GM12892 (cell line): ENCODE results near the gene ZNRF1. TPM values are rescaled to one million over a fixed set of nuclear protein-coding genes. Genes with fewer than 3 reads are reported as not detected.

Experiments
- DNase-seq: peaks from one replicate; pipeline ENCODE4 v3.0.0; 2011; ENCODE audit not compliant: insufficient read length
- FAIRE-seq: peaks from 2 replicates; lab custom pipeline; 2011; peaks lifted over from hg19 to GRCh38; lab: Jason Lieb, UNC
- POLR2A ChIP-seq: IDR thresholded peaks from 2 replicates; pipeline ENCODE4 v1.6.1; 2011; ENCODE audit warnings: low read depth, low read length, control low read depth
- POLR2AphosphoS5 ChIP-seq: IDR thresholded peaks from 2 replicates; pipeline ENCODE4 v1.6.1; 2011; ENCODE audit warnings: low read depth, low read length, control low read depth
- TAF1 ChIP-seq: IDR thresholded peaks from 2 replicates; pipeline ENCODE4 v1.6.1; 2011; ENCODE audit warnings: low read depth, mild to moderate bottlenecking, control low read depth, low read length, borderline replicate concordance
- polyA plus RNA-seq: library from polyadenylated mRNA; unstranded; fragments of >200 nt; gene quantifications from one replicate; pipeline ENCODE4 v1.2.1, GENCODE V29; 2012; ENCODE audit warnings: missing spikeins, inconsistent platforms; ENCODE audit not compliant: missing spikeins

The ZNRF1 gene
- polyA plus RNA-seq, result 9.2 TPM

GRCh38 chr16:74998481-74999218 is at the start of gene ZNRF1:
ZNRF1 (plus strand) TSS chr16:74999024; CDS start chr16:74999672, 648 bp downstream.
- TF ChIP-seq POLR2A (peak; percentile 70; the same call in 1 of the 2 replicates), POLR2AphosphoS5 (no peak)
- peak; percentile 84 for DNase-seq
- FAIRE-seq, result peak; percentile 94

DNA sequence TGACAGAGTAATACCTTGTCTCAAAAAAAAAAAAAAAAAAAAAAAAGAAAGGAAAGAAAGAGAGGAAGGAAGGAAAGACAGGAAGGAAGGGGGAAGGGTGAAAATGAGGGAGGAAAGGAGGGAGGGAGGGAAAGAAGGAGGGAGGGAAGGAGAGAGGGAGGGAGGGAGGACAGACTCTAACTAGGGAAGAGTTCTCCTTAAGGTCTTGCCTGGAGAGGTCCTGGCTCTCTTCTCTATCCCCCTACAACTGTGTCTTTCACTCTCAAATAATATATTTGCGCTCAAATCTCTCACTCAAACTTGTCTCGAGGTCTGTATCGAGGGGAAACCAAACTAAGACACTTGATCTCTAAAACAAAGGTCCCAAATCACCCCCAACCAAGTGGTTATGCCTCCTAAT is 49.5 kb upstream of the ZNRF1 start:
- DNase-seq (no peak), FAIRE-seq (no peak)
- TF ChIP-seq POLR2AphosphoS5, result no peak
- no peak for TF ChIP-seq POLR2A
- TF ChIP-seq TAF1, result no peak

GRCh38 chr16:74950511-74950910 is 48.3 kb upstream of the ZNRF1 start:
- DNase-seq (no peak), FAIRE-seq (no peak)
- TF ChIP-seq POLR2AphosphoS5, result no peak
- no peak for TF ChIP-seq POLR2A
- no peak for TF ChIP-seq TAF1

DNA sequence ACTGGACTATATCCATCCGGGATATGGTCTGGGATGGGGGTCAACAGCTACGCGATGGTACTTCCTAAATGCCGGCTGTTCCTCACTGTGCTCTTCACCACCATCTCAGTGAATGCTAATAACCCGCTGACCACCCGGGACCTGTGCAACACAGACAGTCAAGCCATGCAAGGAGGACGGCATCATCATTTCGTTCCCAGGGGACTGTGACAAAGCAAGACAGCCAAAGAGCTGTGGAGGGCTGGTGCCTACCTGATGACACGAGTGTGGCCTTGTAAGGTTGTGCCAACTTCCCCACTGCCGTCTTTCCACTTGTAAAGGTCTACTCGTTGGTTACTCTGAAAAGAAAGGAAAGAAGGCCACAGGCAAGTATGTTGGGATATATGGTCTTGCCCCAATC is 47.6 kb upstream of the ZNRF1 start:
- TF ChIP-seq POLR2A (no peak), TAF1 (no peak), POLR2AphosphoS5 (no peak)
- FAIRE-seq (no peak), DNase-seq (no peak)

- TF ChIP-seq POLR2A (no peak), TAF1 (no peak), POLR2AphosphoS5 (no peak)
- DNase-seq, result no peak
- FAIRE-seq, result no peak
These were observed 47.1 kb upstream of the ZNRF1 start for GRCh38 chr16:74951681-74952080.

GRCh38 chr16:74954763-74955162 is 44.1 kb upstream of the ZNRF1 start:
- no peak for TF ChIP-seq POLR2AphosphoS5
- TF ChIP-seq POLR2A, result no peak
- TF ChIP-seq TAF1, result no peak
- DNase-seq, result no peak
- FAIRE-seq, result no peak

GRCh38 chr16:74973304-74973703 is 25.5 kb upstream of the ZNRF1 start:
- FAIRE-seq (no peak), DNase-seq (no peak)
- TF ChIP-seq POLR2AphosphoS5, result no peak
- no peak for TF ChIP-seq POLR2A
- TF ChIP-seq TAF1, result no peak

- no peak for DNase-seq
- no peak for TF ChIP-seq POLR2AphosphoS5
- TF ChIP-seq TAF1, result no peak
- TF ChIP-seq POLR2A, result no peak
- no peak for FAIRE-seq
These were observed 23.2 kb upstream of the ZNRF1 start for GRCh38 chr16:74975591-74975990.

DNA sequence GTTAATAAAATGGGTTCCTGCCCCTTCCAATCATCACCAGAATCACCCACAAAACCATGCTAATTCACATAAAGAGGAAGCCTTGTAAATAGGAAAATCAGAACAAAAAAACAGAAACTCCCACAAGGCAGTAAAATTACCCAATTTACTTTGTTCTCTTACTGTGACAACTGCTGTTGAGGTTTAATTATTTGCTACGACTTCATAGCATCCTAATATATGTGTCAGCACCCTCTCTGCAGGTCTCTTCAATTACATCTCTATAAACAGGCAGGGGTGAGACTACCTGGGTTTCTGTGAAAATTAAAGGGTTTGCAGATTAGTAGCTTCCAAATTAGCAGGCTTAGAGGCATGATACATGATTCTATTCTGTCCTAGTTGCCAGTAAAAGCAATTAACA is 16.6 kb upstream of the ZNRF1 start:
- FAIRE-seq (no peak), DNase-seq (no peak)
- TF ChIP-seq POLR2AphosphoS5 (no peak), POLR2A (no peak), TAF1 (no peak)

DNA sequence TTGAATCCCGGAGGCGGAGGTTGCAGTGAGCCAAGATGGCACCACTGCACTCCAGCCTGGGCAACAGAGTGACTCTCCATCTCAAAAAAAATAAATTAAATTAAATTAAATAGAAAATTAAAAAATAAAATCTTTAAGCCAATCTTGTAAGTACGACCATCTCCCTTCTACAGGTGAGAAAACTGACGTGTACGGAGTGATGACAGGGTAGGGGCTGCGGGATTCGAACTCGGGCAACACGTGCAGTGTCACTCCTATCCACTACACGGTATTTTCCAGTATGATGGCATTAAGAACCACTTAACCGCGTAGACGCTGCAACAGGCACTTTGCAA is 14.7 kb upstream of the ZNRF1 start:
- TF ChIP-seq TAF1 (no peak), POLR2A (no peak), POLR2AphosphoS5 (no peak)

DNA sequence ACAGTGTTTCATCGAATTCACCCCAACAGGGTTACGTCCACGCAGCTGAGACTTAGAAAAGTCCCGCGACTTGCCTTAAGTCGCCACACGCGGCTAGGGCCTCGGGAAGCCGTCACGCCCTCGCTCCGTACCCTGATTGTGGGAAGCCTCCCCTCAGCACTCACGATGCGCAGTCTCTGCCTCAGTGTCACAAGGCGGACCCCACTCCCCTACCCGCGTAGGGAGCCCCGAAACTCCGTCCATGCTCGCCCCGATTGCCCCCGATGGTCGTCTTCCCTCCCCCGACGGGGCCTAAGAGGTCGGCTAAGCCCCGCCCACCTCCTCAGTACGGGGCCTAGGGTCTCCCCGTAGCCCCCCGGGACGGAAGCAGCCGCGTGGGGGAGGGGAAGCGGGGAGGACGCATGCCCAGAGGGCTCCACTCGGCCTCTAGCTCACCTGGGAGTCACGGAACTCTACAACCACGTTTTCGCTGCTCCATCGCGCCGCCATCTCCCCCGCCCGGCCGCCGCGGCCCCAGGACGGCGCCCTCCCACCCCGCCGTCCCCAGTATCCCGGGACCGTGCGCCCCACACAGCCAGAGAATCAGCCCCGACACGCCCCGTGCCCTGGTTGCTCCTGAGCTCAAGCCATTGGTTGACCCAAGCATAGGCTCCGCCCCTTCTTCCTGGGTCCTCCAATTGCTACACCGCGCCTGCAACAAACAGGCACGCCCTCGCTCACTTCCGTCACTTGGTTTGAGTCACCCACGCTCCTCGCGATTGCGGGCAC is 14.1 kb upstream of the ZNRF1 start, which contains the start of gene WDR59:
WDR59 (minus strand) TSS at position 595 of the 768 bp plus-strand sequence; CDS start at position 489, 106 bp downstream.
- 0 out of 2 replicates have a peak, but pooled peaks have one; percentile 22 for TF ChIP-seq TAF1
- TF ChIP-seq POLR2A, result peak; percentile 67; the same call in 1 of the 2 replicates
- peak; percentile 18; the same call in 1 of the 2 replicates for TF ChIP-seq POLR2AphosphoS5
- FAIRE-seq, result peak; percentile 98

More for the DNA sequence above, 14.7 kb upstream of the ZNRF1 start:
- FAIRE-seq (no peak), DNase-seq (no peak)

More for the DNA sequence above, 14.1 kb upstream of the ZNRF1 start, which contains the start of gene WDR59:
- peak; percentile 96 for DNase-seq
